Left ventricle myocardium superior (tissue), 1 donor: ENCODE data around the gene EXOC8. TPM values are rescaled to one million over a fixed set of nuclear protein-coding genes. Genes with fewer than 3 reads are reported as not detected.

Experiments used
- ATAC-seq: fragments of 200-7000 bp; cut with Tn5 transposase; one replicate; pipeline ENCODE4 v1.9.1; 2020; ENCODE audit warnings: mild to moderate bottlenecking, moderate library complexity
- DNase-seq: peaks from one replicate; pipeline ENCODE4 v3.0.0-alpha.2; 2020
- intact Hi-C: fragments of 100-400 bp; cut with micrococcal nuclease; formaldehyde crosslinking; loops from one replicate; pipeline ENCODE4 v1.11.0; 2022
- long read RNA-seq: library from polyadenylated mRNA; unstranded; transcript quantifications from one replicate; pipeline ENCODE4 v2.0.0, GENCODE V29; 2021
- total RNA-seq: library from RNA; stranded (reverse); fragmentation: NEBNext Ultra II Directional; extraction: Animal tissue kit (Norgen Biotek cat#: 25700); gene quantifications from one replicate; pipeline ENCODE4 v1.2.1, GENCODE V29; 2021
- donor health status: DM: no; HTN: yes; CAD: no; lungs with severe emphysema.

EXOC8 gene
- 11.1 TPM for total RNA-seq
- long read RNA-seq, full-length matches to known transcripts = 11 of 11 reads
- long read RNA-seq, partial matches to known transcripts = 0 of 11 reads
- long read RNA-seq, other reads (novel, unspliced or antisense) = 0 of 11 reads

- intact Hi-C loops = no loop called here
- ATAC-seq = peak; percentile 97
- peak; percentile 97 for DNase-seq
These were observed at the start of gene EXOC8 for GRCh38 chr1:231337472-231338269. Gene EXOC8, minus strand, starts transcription at chr1:231337852. Its CDS starts 107 bp downstream, at chr1:231337745.

- intact Hi-C loops = no loop called here
- ATAC-seq = no peak
- no peak for DNase-seq
These were observed 48.8 kb upstream of the EXOC8 start for GRCh38 chr1:231386466-231386865.

- intact Hi-C loops = no loop called here
- DNase-seq (no peak), ATAC-seq (no peak)
These were observed 47.7 kb upstream of the EXOC8 start for GRCh38 chr1:231385416-231385748.

GRCh38 chr1:231384696-231385415 lies 47.2 kb upstream of the EXOC8 start:
- intact Hi-C loops = no loop called here
- ATAC-seq (no peak), DNase-seq (no peak)

GRCh38 chr1:231383159-231383860 lies 45.7 kb upstream of the EXOC8 start:
- DNase-seq (no peak), ATAC-seq (peak; percentile 26)
- intact Hi-C loops = no loop called here

GRCh38 chr1:231382426-231382825 lies 44.8 kb upstream of the EXOC8 start:
- intact Hi-C loops = no loop called here
- peak; percentile 21 for ATAC-seq

GRCh38 chr1:231381729-231382128 lies 44.1 kb upstream of the EXOC8 start:
- intact Hi-C loops = no loop called here

More at GRCh38 chr1:231382426-231382825, 44.8 kb upstream of the EXOC8 start:
- DNase-seq = no peak

DNA sequence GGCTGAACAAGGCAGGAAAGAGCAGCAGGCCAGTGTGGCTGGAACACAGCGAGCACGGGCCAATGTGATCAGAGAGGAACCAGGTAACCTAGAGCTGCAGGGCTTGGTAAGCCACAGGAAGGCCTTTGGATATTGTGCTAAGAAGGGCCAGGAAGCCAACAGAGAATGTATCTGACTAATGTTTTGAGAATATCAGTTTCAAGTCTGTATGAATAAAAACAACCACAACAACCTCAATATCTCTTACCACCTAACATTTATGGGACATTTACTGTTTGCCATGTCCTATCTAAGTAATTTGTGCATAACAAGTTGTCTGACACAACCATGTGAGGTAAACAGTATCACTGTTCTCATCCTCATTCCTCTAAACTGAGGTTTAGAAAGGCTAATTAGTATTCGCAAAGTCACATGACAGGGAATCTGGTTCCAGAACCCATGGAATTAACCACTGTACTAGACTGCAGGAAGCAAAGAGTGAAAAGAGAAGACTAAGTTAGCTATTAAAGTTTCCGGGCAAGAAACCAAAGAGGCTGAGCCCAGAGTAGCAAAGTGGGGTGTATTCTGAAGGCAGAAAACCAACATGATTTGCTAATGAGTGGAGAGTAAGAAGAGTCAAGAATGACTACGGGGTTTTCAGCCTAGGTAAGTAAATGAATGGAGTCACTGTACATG lies 39.4 kb upstream of the EXOC8 start:
- DNase-seq = no peak
- intact Hi-C loops = loop anchor here (5.0 kb wide), 1 partner anchor 40 kb away; no protein-coding TSS in a partner anchor

More at GRCh38 chr1:231381729-231382128, 44.1 kb upstream of the EXOC8 start:
- ATAC-seq = no peak
- no peak for DNase-seq

DNA sequence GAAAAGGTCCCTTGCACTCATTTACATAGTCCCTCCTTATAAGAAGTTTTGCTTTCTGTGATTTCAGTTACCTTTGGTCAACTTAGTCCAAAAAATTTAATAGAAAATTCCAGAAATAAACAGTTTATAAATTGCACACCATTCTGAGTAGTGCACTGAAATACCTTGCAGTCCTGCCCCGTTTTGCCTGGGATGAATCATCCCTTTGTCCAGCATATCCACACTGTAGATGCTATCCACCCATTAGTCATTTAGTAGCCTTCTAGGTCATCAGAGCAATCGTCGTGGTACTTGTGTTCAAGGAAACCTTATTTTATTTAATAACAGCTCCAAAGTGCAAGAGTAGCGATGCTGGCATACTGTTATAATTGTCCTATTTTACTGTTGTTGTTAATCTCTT lies 38.4 kb upstream of the EXOC8 start:
- no peak for DNase-seq
- ATAC-seq = no peak
- intact Hi-C loops = loop anchor here (5.0 kb wide), 1 partner anchor 41 kb away; no protein-coding TSS in a partner anchor

More for the DNA sequence above, 39.4 kb upstream of the EXOC8 start:
- peak; percentile 19 for ATAC-seq

GRCh38 chr1:231374394-231374793 lies 36.7 kb upstream of the EXOC8 start:
- DNase-seq (no peak), ATAC-seq (no peak)
- intact Hi-C loops = no loop called here

DNA sequence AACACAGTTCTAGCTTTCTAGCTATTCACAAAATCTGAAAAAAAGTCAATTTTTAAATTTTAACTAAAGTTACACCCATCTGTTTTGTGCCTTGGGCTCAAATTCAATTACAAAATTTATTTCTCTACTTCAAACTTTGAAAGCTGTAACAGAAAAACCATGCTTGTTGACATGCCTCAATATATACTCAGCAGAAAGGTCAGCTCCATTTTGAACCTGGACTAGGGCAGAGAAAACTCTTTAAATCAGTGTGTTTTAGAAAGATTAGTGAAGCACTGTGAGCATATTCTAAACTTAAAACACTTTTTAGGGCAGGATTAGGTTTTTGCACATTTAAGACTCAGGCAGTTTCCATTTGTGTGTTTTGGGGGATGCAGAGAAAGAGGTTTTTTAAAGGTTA lies 34.8 kb upstream of the EXOC8 start:
- DNase-seq = no peak
- ATAC-seq = no peak
- intact Hi-C loops = no loop called here

DNA sequence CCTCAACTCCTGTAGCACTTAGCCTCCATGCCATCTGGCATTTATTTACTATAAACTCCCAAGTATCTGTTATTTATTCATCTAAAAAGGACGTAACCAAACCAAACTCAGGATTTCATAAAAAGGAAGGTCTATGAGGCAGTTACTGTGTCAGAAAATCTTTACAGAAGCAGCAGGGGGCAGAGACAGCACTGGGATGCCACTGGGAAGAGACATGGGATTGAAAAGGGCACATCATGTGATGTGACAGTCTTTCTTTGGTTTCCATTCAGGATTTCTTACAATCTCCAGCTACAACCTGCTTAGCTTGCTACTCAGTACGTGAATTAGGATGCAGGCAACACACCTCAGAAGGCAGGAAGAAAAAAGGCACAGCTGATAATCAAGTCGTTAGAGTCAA lies 31.6 kb upstream of the EXOC8 start:
- intact Hi-C loops = no loop called here
- DNase-seq (no peak), ATAC-seq (no peak)

DNA sequence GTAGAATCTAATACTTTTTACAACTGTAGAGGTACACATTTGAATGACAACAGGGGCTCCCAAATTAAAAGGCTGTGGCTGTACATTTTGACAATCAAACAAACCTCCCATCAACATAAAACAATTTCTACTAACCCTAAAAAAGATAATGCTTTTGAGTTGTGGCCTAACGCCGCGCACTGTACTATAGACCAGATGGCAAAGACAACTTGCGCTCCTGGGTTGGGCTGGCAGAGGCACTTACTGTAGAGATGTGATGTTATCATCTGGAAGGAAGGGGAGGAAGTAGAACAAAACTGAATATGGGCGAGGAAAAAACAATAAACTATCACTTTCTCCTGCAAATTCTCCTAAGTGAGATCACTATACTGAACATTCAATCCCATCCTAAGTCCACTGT lies 26.5 kb upstream of the EXOC8 start:
- ATAC-seq (no peak), DNase-seq (no peak)
- intact Hi-C loops = no loop called here

DNA sequence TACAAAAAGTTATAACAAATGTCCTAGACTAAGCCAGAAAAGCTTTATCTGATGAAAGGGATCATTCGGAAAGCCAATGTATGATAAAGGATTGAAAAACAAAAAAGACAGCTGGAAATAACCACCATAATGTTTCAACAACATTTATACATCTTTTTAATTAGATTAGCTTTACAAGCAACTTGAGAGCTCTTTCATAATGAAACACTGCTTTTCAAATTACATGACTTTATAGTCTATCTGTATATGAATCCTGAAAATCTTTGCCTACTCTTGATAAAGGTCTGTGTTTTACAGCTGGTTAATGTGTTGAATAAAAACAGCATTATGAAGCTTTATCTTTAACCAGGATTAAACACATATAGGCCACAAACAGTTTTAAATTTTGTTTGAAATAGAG lies 26.0 kb upstream of the EXOC8 start:
- intact Hi-C loops = no loop called here
- ATAC-seq = no peak

GRCh38 chr1:231362325-231362724 lies 24.7 kb upstream of the EXOC8 start:
- ATAC-seq (peak; percentile 55), DNase-seq (no peak)
- intact Hi-C loops = no loop called here

More for the DNA sequence above, 26.0 kb upstream of the EXOC8 start:
- DNase-seq = no peak

DNA sequence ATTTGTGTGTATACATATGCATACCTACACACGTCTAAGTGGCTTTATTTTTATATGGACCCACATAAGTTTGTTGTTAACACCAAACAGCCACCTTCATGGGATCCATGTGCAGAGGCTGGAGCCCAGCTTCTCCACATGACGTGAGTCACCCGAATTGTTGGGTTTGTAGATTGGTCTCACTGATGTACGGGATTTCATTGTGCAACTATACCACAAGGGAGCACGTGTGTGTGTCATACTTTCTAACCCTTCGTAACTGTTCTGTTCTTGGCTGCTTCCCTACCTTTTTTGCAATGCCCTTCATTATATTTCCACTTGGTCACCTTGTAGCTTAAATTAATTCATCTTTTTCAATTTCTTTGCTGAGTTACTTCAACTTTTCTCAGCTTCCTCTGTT lies 21.5 kb upstream of the EXOC8 start:
- DNase-seq (no peak), ATAC-seq (peak; percentile 58)
- intact Hi-C loops = no loop called here

- ATAC-seq = peak; percentile 75
- intact Hi-C loops = no loop called here
- no peak for DNase-seq
These were observed 20.2 kb upstream of the EXOC8 start for GRCh38 chr1:231357831-231358354.

DNA sequence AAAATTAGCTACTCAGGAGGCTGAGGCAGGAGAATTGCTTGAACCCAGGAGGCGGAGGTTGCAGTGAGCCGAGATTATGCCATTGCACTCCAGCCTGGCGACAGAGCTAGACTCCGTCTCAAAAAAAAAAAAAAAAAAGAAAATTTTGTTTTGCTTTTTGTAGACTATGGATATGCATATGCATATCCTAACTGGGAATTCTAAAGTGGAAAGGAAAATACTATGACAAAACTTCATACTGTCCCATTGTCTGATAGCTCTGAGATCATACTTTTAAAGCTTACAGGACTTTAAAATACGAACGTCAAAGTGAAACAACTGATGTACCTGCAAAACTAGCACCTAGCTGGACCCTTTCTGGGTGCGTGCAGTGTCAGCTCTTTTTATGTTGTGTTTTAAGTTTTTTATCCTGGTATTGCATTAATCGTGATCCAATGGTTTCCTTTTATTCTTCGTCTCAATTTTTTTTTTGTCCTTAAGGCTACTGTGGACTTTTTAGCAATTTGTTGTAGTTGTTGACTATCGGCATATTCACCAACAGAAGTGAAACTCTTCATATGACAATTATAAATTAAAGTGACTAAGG lies 19.6 kb upstream of the EXOC8 start:
- intact Hi-C loops = no loop called here
- ATAC-seq = no peak
- DNase-seq = no peak

GRCh38 chr1:231355171-231355570 lies 17.5 kb upstream of the EXOC8 start:
- ATAC-seq (no peak), DNase-seq (no peak)
- intact Hi-C loops = no loop called here
